HEK293 (cell line): Measurements from ENCODE around the gene FZR1.

Experiments
- CTCF ChIP-seq: fragments of 450-650 bp; formaldehyde crosslinking; IDR thresholded peaks from 2 replicates; pipeline ENCODE4 v1.5.1; 2016; ENCODE audit warnings: missing biosample characterization, missing genetic modification characterization
- HOXC10 ChIP-seq: sonication (generic); formaldehyde crosslinking; IDR thresholded peaks from 2 replicates; pipeline ENCODE4 v1.8.1; 2023; ENCODE audit warnings: mild to moderate bottlenecking, missing genetic modification reagents
- OVOL3 ChIP-seq: fragments of 450-650 bp; formaldehyde crosslinking; IDR thresholded peaks from 2 replicates; pipeline ENCODE4 v1.5.1; 2016; ENCODE audit warnings: missing biosample characterization, missing genetic modification characterization
- REST ChIP-seq: fragments of 450-650 bp; formaldehyde crosslinking; IDR thresholded peaks from 2 replicates; pipeline ENCODE4 v1.5.1; 2016; ENCODE audit warnings: missing biosample characterization, missing genetic modification characterization
- ZNF335 ChIP-seq: fragments of 450-650 bp; formaldehyde crosslinking; conservative IDR thresholded peaks from 2 replicates; pipeline ENCODE4 v1.5.1; 2016; ENCODE audit warnings: missing biosample characterization, missing genetic modification characterization
- ZNF549 ChIP-seq: fragments of 450-650 bp; IDR thresholded peaks from 2 replicates; pipeline ENCODE4 v1.5.1; 2018; ENCODE audit warnings: missing biosample characterization, missing genetic modification characterization, mild to moderate bottlenecking, inconsistent platforms, moderate library complexity
- ZNF768 ChIP-seq: fragments of 450-650 bp; formaldehyde crosslinking; IDR thresholded peaks from 2 replicates; pipeline ENCODE4 v1.5.1; 2018; ENCODE audit warnings: missing biosample characterization, mild to moderate bottlenecking, missing genetic modification characterization
- TF ChIP-seq, protein P1 (sequence below): fragments of 450-650 bp; formaldehyde crosslinking; IDR thresholded peaks from 2 replicates; pipeline ENCODE4 v1.5.1; 2017; ENCODE audit warnings: missing biosample characterization, missing genetic modification characterization

DNA sequence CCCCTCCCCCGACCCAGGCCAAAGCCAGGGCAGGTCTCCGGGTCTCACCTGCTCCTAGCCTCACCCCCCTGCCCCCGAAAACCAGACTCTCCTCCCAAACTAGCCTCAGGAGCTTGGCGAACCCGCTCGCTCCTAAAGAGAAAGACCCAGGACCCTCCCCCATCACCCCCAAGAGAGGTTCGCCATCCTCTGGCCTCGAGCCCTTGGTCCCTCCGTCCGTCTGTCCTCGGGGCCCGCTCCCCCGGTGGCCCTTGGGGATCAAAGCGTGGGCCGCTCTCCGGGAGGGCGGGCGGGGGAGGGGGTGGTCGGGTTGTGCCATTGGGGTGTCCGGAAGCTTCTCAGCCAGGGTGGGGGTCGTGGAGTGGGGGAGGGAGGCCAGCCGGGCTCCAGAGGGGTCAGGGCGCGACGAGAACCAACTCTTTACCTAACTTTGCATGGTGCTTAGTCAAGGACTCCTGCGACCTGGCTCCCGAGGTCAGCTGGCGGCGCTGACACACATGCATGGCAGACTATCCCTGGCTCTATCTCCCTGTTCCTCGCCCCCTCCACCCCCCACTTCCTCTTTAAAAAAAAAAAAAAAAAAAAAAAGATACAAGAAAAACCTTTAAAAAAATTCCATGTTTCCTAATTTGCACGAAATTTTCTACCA, 41.4 kb upstream of the FZR1 start:
- TF ChIP-seq CTCF (tag by site-specific recombination): no peak
- no peak for TF ChIP-seq ZNF768
- TF ChIP-seq ZNF549 (tag by site-specific recombination): no peak
- TF ChIP-seq HOXC10 (CRISPR knock-in tag): no peak
- TF ChIP-seq OVOL3: no peak
- TF ChIP-seq, protein P1, sequence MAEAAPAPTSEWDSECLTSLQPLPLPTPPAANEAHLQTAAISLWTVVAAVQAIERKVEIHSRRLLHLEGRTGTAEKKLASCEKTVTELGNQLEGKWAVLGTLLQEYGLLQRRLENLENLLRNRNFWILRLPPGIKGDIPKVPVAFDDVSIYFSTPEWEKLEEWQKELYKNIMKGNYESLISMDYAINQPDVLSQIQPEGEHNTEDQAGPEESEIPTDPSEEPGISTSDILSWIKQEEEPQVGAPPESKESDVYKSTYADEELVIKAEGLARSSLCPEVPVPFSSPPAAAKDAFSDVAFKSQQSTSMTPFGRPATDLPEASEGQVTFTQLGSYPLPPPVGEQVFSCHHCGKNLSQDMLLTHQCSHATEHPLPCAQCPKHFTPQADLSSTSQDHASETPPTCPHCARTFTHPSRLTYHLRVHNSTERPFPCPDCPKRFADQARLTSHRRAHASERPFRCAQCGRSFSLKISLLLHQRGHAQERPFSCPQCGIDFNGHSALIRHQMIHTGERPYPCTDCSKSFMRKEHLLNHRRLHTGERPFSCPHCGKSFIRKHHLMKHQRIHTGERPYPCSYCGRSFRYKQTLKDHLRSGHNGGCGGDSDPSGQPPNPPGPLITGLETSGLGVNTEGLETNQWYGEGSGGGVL (tag by site-specific recombination): no peak
- no peak for TF ChIP-seq ZNF335 (tag by site-specific recombination)
- TF ChIP-seq REST (tag by site-specific recombination): no peak
